Smooth muscle cell (in vitro differentiated cells): ENCODE results near the gene PANK4. TPM values are rescaled to one million over a fixed set of nuclear protein-coding genes. Genes with fewer than 3 reads are reported as not detected.

Experiments used
- DNase-seq: peaks from one replicate; lab custom pipeline; 2025; ENCODE audit not compliant: unreplicated experiment; lab: John Stamatoyannopoulos, UW
- H2AFZ ChIP-seq: fragments of 200-600 bp; sonication (generic); 2 replicates; pipeline ENCODE4 v1.6.0; 2016; ENCODE audit warnings: antibody characterized with exemption, low read depth, mild to moderate bottlenecking
- H3F3A ChIP-seq: fragments of 200-600 bp; sonication (generic); 2 replicates; pipeline ENCODE4 v1.6.0; 2017; ENCODE audit warnings: antibody characterized with exemption, low read depth
- H3K27ac ChIP-seq: fragments of 200-600 bp; sonication (generic); 2 replicates; pipeline ENCODE4 v1.5.1; 2016; ENCODE audit warnings: low read depth, mild to moderate bottlenecking
- H3K27me3 ChIP-seq: fragments of 200-600 bp; sonication (generic); 2 replicates; pipeline ENCODE4 v1.6.1; 2016; ENCODE audit warnings: low read depth, mild to moderate bottlenecking
- H3K36me3 ChIP-seq: fragments of 200-600 bp; sonication (generic); 2 replicates; pipeline ENCODE4 v1.5.1; 2016; ENCODE audit warnings: low read depth
- H3K4me1 ChIP-seq: fragments of 200-600 bp; sonication (generic); 2 replicates; pipeline ENCODE4 v1.5.1; 2016; ENCODE audit warnings: low read depth
- H3K4me2 ChIP-seq: fragments of 200-600 bp; sonication (generic); 2 replicates; pipeline ENCODE4 v1.6.0; 2016; ENCODE audit warnings: mild to moderate bottlenecking
- H3K4me3 ChIP-seq: fragments of 200-600 bp; sonication (generic); 2 replicates; pipeline ENCODE4 v1.5.1; 2016; ENCODE audit warnings: mild to moderate bottlenecking
- H3K79me2 ChIP-seq: fragments of 200-600 bp; sonication (generic); 2 replicates; pipeline ENCODE4 v1.6.0; 2016; ENCODE audit warnings: low read depth, mild to moderate bottlenecking
- H3K9ac ChIP-seq: fragments of 200-600 bp; sonication (generic); 2 replicates; pipeline ENCODE4 v1.6.0; 2016; ENCODE audit warnings: low read depth
- H3K9me3 ChIP-seq: fragments of 200-600 bp; sonication (generic); replicated peaks from 2 replicates; pipeline ENCODE4 v1.5.1; 2016; ENCODE audit warnings: low read depth
- H4K20me1 ChIP-seq: fragments of 200-600 bp; sonication (generic); 2 replicates; pipeline ENCODE4 v1.6.0; 2016; ENCODE audit warnings: low read depth
- CTCF ChIP-seq: fragments of 200-600 bp; sonication (generic); IDR thresholded peaks from 2 replicates; pipeline ENCODE4 v1.5.1; 2017; ENCODE audit warnings: borderline replicate concordance, mild to moderate bottlenecking, antibody characterized with exemption; ENCODE audit not compliant: insufficient read depth, poor library complexity, severe bottlenecking
- WGBS: methylation state at CpG from one replicate; pipeline ENCODE4 v1.1.7; 2016; ENCODE audit warnings: low lambda C conversion rate; 5-methylcytosine and 5-hydroxymethylcytosine counted together
- polyA plus RNA-seq: library from polyadenylated mRNA; unstranded; fragments of >200 nt; fragmentation: Nextera tagmentation; extraction: Ambion mirVana; gene quantifications from 2 replicates; pipeline ENCODE4 v1.2.1, GENCODE V29; 2016
- total RNA-seq: library from RNA; depleted of rRNA; stranded (reverse); fragments of >200 nt; gene quantifications from 2 replicates; pipeline ENCODE4 v1.2.3, GENCODE V29; 2014

PANK4 gene
- total and polyA plus RNA-seq, 2 experiments from 2014 or later: 28.4 to 28.7 TPM

- no peak overlapping the region for H3K9ac ChIP-seq
- no peak overlapping the region for H2AFZ ChIP-seq
- no peaks in the 10 kb centered on the region for H3K4me1 ChIP-seq
- no peak overlapping the region for H3K4me3 ChIP-seq
- H3K4me2 ChIP-seq: no peak overlapping the region
- TF ChIP-seq CTCF: no peak
- H3K36me3 ChIP-seq: no peaks in the 10 kb centered on the region
- no peaks in the 10 kb centered on the region for H3K9me3 ChIP-seq
- no peaks in the 10 kb centered on the region for H3F3A ChIP-seq
- H3K27ac ChIP-seq: no peak overlapping the region
- no peaks in the 10 kb centered on the region for H3K79me2 ChIP-seq
- H3K27me3 ChIP-seq: no peaks in the 10 kb centered on the region
- 88% methylated on average over 25 of the region's 28 CpGs for WGBS
- DNase-seq: no peak
- H4K20me1 ChIP-seq: no peaks in the 10 kb centered on the region
Measured at GRCh38 chr1:2501041-2501819, 25.2 kb downstream of the PANK4 start.

- H3K27ac ChIP-seq: no peak overlapping the region
- TF ChIP-seq CTCF: no peak
- no peaks in the 10 kb centered on the region for H3K79me2 ChIP-seq
- no peak overlapping the region for H2AFZ ChIP-seq
- H3K4me2 ChIP-seq: no peak overlapping the region
- no peaks in the 10 kb centered on the region for H4K20me1 ChIP-seq
- WGBS: 84% methylated on average over 19 of the region's 19 CpGs
- no peaks in the 10 kb centered on the region for H3K27me3 ChIP-seq
- H3K9me3 ChIP-seq: no peaks in the 10 kb centered on the region
- H3F3A ChIP-seq: no peaks in the 10 kb centered on the region
- no peak overlapping the region for H3K9ac ChIP-seq
- H3K4me1 ChIP-seq: no peaks in the 10 kb centered on the region
- no peak overlapping the region for H3K4me3 ChIP-seq
- no peaks in the 10 kb centered on the region for H3K36me3 ChIP-seq
- DNase-seq: no peak
Measured at GRCh38 chr1:2499986-2500596, 26.3 kb downstream of the PANK4 start.

- TF ChIP-seq CTCF: no peak
- Histone ChIP-seq H3K27ac (no peak overlapping the region), H3K9me3 (no peaks in the 10 kb centered on the region), H3K79me2 (no peaks in the 10 kb centered on the region), H3K4me2 (no peak overlapping the region), H2AFZ (no peak overlapping the region), H3K27me3 (no peaks in the 10 kb centered on the region), H4K20me1 (no peaks in the 10 kb centered on the region), H3K4me1 (no peaks in the 10 kb centered on the region), H3K4me3 (no peak overlapping the region), H3K36me3 (no peaks in the 10 kb centered on the region), H3K9ac (no peak overlapping the region), H3F3A (no peaks in the 10 kb centered on the region)
- 81% methylated on average over 4 of the region's 4 CpGs for WGBS
- DNase-seq: no peak
Measured at GRCh38 chr1:2499260-2499659, 27.1 kb downstream of the PANK4 start.
